SU-DHL-6 (cell line): Measurements from ENCODE around the gene SHTN1.

ENCODE experiments used
- CTCF ChIP-seq: fragments of 200-600 bp; sonication (generic); IDR thresholded peaks from one replicate; pipeline ENCODE4 v1.5.1; 2017; ENCODE audit warnings: antibody characterized with exemption, mild to moderate bottlenecking, low read length, moderate library complexity; ENCODE audit not compliant: insufficient read depth, poor library complexity, severe bottlenecking
- EZH2phosphoT487 ChIP-seq: fragments of 200-600 bp; sonication (generic), shearing (Covaris generic); conservative IDR thresholded peaks from 2 replicates; pipeline ENCODE4 v1.6.1; 2018; ENCODE audit warnings: mild to moderate bottlenecking, antibody characterized with exemption, low read length, moderate library complexity, mixed read lengths

- TF ChIP-seq CTCF = no peak
- TF ChIP-seq EZH2phosphoT487 = no peak
These were observed 48.5 kb upstream of the SHTN1 start for GRCh38 chr10:117053482-117053881.
